ENCODE results near the gene ZNF140.

Gene ZNF140

DNA sequence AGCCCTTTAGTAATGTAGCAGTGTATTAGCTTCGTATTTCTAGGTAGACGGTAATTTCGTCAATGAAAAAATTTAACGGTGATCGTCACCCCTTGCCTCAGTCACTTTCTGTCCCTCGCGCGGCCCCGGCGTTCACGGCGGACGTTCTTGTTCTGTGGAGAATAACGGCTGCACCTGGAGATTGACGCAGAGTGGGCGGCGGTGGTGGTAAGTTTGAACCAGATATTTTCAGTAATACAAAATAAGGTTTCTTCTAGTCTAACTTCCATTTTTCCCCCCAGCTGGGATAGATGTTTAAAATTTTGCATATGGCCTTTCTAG is 50.0 kb downstream of the ZNF140 start:
- no peak for DNase-seq

DNA sequence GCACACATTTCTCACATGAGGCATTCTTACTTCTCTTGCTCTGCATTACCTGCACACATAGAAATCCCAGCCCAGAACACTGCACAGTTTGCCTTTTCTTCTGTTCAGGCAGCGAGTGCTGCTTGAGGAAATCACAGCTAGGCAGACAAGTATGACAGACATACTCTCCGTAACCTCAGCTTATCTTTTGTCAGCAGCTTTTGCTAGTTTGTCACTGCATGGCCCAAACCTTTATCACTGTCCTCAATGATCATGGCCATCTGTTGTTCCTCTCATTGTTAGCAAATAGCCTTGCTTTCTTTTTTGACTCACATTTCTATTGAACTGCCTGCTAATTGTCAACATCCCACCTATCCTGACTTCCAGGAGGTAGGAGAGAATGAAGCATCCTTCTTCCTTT is 55.0 kb downstream of the ZNF140 start:
- no peak for DNase-seq

DNA sequence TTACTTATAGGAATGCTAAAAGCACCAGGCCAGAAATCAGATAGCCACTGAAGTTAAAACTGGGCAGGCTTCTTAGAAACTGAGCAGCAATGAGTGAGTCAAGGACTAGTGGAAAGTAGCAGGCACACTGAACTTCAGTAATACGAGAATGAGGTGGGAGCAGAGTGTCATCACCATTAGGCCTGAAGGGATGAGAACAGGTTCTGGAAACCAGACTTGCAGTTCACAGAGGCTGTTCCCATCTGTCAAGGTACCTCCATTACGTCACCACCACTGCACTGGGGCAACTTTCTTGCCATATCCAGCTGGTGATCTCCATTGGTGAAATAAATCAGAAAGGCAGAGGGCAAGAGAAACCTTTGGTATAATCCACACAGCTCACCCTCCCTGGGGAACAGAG is 65.3 kb downstream of the ZNF140 start:
- no peak for DNase-seq

DNA sequence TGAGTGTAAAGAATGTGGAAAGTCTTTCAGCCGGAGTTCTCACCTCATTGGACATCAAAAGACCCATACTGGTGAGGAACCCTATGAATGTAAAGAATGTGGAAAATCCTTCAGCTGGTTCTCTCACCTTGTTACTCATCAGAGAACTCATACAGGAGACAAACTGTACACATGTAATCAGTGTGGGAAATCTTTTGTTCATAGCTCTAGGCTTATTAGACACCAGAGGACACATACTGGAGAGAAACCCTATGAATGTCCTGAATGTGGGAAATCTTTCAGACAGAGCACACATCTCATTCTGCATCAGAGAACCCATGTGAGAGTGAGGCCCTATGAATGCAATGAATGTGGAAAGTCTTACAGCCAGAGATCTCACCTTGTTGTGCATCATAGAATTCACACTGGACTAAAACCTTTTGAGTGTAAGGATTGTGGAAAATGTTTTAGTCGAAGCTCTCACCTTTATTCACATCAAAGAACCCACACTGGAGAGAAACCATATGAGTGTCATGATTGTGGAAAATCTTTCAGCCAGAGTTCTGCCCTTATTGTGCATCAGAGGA is 75.5 kb downstream of the ZNF140 start:
- no peak for DNase-seq

All from NCI-H446 treated with DMSO at 0.1 percent for 48 hours (cell line).